GM19035 (cell line): Measurements from ENCODE around the gene NCOR1.
A peak's percentile ranks its signal among the peaks of the same experiment; 100 is the strongest.

ENCODE experiments used
- ATAC-seq: cut with Tn5 transposase; IDR thresholded peaks from one replicate; pipeline ENCODE4 v1.9.1; 2021; ENCODE audit not compliant: unreplicated experiment

The NCOR1 gene

DNA sequence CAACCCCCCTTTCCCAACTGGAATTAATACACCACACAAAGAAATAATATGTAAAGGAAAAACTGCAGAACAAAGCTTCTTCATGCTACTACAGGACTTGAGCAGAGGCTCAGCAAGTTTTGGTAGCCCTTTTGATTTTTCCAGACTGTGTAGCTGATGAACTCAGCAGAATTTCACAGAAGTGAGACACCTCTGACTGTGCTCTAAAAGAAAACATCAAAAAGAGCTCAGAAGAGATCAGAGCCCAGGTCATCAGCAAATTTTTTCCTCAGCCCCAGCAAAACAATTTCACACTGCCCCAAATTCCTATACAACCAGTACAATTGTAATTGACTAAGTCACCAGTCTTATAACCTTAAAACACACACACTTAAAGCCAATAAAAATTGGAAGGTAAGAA, 177.7 kb downstream of the NCOR1 start:
- no peak for ATAC-seq

DNA sequence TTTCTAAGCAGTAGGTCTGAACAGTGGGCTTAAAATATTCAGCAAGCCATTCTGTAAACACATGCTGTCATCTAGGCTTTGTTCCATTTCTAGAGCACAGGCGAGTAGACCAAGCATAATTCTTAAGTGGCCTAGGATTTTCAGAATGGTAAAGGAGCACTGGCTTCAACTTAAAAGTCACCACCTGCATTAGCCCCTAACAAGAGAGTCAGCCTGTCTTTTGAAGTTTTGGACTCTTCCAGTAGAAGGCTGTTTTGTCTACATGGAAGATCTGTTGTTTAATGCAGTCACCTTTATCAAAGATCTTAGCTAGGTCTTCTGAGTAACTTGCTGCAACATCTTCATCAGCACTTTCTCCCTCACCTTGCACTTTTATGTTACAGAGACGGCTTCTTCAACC, 179.1 kb downstream of the NCOR1 start:
- ATAC-seq = no peak

DNA sequence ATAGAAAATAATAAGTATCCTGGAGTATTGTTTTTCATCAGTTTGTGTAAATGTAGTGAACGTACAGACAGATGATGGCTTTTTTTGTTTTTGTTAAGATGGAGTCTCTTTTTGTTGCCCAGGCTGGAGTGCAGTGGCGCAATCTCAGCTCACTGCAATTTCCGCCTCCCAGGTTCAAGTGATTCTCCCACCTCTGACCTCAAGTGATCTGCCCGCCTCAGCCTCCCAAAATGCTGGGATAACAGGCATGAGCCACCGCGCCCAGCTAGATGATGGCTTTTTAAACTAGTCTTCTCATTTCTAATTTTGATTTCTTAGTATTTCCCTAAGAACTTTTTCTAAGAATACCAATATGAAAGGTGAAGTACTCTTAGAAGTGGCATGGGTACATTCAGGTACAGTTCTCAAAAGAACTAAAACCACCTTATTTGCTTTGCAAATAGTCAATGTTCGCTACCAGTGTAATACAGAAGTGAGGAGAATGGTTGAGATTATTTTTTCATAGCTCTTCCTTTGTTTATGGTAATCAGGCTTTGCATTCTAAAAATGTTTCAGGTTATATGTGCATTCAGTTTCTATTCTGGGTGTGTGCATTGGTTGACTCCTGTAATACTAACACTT, 181.5 kb downstream of the NCOR1 start:
- no peak for ATAC-seq

DNA sequence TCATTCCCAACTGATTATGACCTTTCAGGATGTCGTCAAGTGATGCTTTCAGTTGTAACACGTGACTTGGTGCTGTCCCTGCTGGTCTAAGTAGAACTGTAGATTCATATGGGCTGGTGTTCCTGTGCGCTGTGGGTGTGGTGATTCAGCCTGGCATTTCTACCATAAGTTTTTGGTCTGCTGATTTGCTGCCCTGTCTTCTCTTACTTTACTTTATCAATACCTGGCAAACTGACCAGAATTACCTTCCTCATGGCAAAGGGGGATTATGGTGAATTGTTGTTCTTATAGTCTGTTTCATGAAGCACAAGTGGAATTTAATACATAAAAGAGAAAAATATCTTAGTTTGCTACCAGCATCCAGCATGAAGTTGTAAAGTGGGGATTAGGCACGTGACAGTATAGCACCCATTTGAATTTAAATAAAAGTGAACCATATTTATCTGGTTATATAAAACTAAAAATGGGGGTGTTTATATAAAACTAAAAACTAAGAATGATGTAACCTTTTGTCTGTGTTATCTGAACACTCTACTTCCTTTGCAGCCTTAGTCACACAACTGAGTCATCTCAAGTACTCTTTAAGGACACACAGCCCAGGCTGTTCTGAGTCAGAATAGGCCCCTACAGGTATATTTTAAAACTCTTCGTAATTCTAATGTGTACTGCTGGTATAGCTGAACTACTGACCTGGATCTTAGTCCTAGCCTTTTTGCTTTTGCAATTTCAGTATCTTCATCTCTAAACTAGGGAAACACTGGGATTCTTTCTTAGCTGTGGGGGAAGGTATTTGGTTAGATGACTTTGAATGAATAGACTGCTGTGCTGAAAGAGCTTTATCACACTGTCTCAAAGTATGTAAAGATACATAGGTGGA, 187.4 kb downstream of the NCOR1 start:
- peak; percentile 78 for ATAC-seq

DNA sequence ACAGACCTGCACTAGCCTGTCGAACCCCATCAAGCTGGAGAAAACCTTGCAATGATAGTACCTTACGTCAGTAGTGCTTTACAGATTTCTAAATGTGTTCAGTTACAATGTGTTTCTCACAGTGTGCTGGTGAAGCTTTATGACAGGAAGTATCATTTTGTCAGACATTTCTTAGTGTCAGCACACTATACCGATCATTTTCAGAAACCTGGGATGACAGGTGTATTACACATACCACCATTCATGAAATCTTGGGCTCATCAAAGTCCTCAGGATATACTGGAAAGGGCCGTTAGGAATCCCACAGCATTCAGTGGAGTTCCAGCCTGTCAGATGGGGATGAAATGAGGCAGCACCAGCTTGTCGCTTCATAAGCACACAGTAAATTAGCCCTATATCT, 188.4 kb downstream of the NCOR1 start:
- ATAC-seq = no peak

DNA sequence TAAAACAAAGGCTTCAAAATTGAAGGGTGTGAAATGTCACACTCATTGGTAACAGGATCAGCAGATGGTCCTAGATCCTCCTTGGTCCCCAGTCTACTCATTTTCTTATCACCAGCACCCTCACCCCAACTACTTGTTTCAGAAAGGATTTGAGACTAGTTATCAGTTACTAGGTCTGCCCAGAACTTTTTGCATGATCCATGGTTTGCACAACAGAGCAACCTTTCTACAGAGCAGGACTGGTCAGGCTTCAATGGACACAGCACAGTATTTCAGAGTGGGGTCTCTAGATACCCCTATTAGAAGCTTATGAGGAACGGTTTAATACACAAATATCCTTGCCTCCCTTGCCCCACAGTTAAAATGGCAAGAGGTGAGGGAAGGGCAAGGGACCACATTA, 190.1 kb downstream of the NCOR1 start:
- ATAC-seq = no peak

DNA sequence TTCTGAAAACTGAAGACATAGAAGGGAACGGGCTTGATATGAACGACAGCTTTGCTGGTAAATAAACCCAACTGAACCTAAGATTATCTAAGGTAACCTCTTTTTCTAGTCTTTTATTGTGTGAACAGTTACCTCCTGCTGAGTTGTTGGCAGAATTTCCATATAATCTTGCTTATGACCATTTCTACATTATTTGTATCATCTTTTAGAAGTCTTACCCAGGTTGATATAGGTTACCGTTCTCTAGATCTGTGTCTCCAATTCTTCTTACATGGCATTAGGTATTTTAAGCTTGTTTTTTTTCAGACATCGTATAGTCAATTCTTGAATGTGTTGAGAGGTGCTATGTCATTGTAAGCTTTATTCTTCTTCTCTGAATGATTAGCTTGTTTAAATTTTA, 191.5 kb downstream of the NCOR1 start:
- no peak for ATAC-seq

DNA sequence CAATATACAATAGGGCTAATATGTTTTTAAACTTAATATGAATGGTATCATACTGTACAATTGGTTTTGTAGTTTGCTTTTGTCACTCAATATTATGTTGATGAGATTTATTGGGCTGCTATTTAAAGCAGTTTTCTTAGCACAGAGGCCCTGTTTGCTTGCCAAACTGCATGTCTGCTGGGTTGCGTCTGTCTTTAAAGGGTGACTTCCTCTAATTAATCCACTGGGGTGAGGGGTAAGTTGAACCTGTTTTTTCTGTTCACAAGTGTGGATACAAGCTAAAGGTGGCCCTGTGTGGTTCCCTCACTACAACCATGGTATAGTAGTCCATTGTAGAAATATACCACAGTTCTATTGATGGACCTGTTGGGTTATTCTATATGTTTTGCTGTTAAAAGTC, 196.0 kb downstream of the NCOR1 start:
- ATAC-seq = no peak

DNA sequence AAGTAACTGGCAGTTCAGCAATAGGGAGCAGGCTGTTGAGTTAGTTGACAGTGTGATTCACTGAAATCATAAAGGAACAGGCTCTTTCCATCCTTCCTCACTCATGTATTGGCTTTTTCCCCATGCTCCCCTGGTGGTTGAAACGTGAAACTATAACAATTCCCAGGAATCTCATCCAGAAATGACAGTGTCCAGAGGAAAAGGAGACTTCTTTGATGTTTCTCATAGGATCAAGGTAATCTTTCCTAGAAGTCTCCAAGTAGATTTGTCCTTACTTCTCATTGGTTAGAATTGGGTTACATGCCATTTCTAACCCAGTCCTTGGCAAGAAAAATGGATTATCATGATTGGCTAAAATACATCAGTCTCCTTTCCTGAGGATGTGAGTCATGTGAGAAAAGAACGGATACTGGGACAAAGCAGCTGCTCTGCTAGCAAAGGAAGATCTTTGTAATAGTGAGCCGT, 201.4 kb downstream of the NCOR1 start:
- ATAC-seq = no peak

DNA sequence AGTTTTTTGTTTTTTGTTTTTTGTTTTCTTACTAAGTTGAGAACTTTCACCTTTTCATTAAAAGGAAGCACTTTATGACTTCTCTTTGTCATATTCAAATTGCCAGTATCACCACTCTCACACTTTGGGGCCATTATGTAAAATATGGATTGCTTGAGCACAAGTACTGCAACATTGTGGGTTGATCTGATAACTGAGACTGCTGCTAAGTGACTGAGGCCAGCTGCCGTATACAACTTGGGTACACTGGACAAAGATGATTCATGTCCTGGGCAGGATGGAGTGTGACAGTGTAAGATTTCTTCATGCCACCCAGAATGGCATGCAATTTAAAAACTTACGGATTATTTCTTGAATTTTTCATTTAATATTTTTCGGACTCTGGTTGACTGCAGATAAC, 207.9 kb downstream of the NCOR1 start:
- no peak for ATAC-seq

DNA sequence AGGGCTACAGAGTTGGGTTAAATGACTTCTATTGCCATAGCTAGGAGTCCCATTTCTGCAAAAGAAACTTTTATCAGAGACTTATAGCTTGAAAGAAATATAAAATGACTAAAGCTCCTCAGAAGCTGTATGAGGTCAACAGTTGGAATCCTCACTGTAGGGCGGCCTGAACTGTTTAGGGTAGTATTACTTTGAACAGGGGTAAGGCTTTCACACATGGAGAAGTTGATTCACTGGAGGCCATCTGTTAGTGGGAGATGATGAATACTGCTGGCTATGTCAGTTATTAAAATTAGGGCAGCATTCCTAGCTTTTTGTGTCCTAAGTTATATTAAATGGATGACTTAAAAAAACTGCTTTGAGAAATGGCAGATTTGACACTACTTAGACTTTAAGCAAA, 209.7 kb downstream of the NCOR1 start:
- ATAC-seq = no peak

DNA sequence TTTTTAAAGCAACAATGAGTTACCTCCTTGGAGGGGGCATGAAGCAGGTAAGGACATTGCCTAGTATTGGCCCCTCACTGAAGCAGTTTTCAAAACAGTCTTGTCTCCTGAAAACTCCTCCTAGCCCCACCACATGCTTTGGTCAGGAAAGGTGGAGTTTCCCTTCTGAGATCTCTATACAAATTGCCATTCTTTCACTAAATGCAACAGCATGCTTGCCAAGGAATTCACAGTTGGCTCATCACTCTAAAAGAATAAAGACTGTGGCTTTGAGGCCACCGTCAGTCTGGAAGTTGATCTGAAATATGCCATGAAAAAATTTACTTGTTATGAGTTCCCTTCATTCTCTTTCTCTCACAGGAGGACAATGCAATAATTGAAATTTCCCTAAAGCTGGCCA, 211.5 kb downstream of the NCOR1 start:
- no peak for ATAC-seq

DNA sequence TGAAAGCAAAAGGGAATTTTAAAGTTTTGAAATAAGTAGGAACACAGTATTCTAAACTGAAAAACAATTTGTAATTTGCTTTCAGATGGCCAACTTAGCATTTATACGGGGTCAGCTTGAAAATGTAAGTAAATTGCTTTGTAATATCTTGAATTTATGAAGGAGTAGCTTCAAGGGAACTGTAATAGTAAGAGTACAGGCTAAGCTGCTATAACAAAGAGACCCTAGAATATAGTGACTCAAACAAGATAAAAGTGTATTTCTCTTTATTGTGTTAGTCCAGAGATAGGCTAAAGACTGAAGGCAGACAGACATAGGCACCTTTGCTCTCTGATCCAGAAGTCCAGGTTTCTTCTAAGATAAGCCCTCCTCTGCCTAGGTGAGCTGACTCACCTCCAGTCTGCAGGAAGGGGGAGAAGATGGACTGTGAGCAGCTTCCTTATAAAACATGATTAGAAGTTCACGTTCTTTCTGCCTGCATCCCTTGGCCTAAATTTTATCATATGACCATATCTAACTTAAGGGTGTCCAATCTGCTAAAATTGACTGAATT, 212.6 kb downstream of the NCOR1 start:
- no peak for ATAC-seq

DNA sequence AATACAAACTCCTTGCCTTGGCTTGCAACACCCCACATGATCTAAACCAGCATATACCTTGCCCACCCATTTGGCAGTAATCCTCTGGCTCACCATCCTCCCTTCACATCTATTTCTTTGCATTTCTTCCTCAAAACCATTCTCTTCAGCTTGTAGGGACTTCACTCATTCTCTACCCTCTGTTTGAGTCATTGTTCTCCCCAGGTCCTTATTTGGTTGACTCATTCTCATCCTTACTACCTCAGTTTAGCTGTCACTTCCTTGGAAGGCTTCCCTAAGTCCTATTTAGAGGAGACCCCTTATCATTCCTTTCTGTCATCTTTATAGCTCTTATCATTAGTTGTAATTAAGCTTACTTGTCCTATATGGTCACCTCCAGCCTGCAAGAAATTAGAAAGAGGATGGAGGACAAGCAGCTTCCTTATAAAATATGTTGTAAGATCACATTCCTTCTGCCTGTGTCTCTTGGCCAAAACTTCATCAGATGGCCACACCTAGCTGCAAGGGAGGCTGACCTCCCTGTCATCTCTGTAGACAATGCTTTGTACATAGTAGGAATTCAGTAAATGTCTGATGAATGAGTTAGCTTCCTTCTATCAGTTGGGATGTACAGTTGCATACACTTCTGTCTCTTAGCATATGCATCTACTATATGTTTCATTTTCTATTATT, 214.0 kb downstream of the NCOR1 start:
- ATAC-seq = no peak

DNA sequence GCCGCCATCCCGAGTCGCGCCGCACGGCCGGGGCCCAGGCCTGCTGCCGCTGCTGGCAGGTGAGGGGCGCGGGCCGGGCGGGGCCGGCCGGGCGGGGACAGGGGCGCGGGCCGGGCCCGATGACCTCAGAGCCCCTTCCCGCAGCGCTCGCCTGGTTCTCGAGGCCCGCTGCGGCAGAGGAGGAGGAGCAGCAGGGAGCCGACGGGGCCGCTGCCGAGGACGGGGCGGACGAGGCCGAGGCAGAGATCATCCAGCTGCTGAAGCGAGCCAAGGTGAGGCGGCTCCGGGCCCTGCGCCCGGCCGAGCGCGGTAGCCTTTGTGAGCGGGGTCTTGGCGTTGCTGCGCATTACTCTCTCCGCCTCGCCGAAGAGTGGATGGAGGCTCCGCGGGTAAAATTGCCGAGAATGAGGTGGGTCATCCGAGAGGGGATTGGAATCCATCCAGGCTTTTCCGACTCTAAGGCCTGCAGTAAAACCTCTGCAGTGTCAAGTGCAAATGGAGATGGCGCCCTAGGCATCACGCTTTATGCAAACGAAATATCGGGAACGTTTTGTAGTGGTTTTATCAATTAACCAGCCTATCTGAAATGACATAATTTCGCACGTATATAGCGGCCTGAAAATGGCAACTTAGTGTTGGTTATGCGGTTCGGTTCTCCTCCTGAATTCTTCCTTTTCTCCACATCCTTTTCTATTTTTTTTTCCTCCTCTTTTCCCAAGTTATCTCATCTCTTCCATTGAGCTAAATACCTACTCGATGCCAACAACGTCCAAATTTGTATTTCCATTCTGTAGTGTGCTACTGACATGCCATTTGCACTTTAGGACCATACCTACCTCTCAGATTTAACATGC, 215.1 kb downstream of the NCOR1 start:
- peak; percentile 32 for ATAC-seq

DNA sequence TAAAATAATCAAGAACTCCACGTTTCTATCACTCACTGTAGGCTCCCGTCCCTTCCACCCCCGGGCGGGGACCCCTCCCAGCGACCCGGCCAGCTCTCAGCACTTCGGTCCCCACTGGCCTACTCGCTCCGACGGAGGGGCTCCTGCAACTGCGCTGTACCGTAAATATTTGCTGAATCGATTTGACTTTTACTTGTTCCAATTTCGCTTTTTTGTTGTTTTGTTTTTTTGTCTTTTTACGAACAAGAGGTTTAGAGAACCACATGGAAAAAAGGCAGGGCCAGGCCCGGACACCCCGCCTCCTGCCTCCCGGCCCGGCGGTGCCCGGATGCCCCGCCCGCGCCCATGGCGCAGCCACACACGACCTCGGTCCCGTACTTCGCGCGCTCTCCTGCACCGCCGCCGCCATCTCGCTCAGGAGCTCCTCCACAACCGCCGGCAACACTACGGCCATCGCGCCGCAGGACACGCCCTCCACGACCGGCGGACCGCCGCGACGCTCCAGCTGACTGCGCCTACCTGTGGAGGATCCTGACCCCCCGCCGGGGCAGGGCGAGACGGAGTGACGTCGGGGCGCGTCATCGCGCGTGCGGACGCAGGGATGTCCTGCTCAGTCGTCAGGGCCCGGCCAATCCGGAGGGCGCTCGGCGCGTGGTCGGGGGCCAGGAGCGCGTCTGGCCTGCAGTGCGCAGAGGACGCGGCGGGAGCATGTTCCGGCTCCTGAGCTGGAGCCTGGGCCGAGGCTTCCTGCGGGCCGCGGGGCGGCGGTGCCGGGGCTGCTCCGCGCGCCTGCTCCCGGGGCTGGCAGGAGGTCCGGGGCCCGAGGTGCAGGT, 216.0 kb downstream of the NCOR1 start, which contains the start of the genes TTC19 and ZSWIM7:
Gene TTC19 (plus strand): TSS at position 684 of the 833 bp plus-strand sequence. CDS start 25 bp downstream, at position 709.
Gene ZSWIM7 (minus strand): TSS at position 564 of the 833 bp plus-strand sequence. CDS start 110 bp downstream, at position 454.
- ATAC-seq = peak; percentile 92

DNA sequence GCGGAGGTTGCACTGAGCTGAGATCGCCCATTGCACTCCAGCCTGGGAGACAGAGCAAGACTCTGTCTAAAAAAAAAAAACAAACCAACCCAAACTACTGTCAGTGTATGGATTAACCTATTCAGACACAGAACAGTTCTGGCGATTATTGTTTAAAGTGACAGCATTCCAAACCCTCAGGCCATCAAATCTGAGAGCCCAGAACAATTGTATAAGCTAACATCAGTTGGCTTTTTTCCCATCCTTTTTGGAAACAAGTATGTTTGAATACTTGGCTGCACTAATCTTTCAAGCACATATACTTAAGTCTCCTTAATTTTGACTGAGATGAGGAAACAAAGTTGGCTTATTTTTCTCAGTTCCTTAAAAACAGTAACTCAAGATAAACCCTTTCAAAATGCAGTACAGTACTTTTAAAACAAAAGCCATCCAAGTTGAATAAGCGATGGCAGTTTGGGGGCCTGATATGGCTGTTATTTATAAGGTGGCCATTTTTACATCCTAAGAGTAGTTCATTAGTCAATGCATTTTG, 217.2 kb downstream of the NCOR1 start:
- no peak for ATAC-seq

DNA sequence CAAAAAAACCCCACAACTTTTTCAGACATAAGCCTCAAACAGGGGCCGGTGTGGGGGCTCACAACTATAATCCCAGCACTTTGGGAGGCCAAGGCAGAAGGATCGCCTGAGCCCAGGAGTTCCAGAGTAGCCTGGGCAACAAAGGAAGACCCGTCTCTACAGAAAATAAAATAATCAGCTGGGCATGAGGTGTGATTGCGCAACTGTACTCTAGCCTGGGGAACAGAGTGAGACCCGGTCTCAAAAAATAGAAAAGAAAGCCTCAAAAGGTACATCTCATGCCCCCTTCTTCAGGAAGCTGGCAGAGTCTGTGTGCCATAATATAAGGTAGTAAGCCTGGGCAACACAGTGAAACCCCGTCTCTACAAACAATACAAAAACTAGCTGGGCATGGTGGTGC, 219.0 kb downstream of the NCOR1 start:
- ATAC-seq = no peak
